ENCODE results near the gene NKPD1. TPM values are rescaled to one million over a fixed set of nuclear protein-coding genes. Genes with fewer than 3 reads are reported as not detected.

The NKPD1 gene
- total RNA-seq, 4 donors from 2014 or later: 0.21 TPM; not detected in 3

GRCh38 chr19:45173816-45174215 is 13.0 kb upstream of the NKPD1 start:
- no peaks in the 10 kb centered on the region for H3K27me3 ChIP-seq
- intact Hi-C loops (cut with DNase I; ENCODE audit: low total_unique reads): no loop called here
- TF ChIP-seq POLR2A (IDR thresholded peaks at IDR 0.05) (no peak), CTCF (IDR thresholded peaks at IDR 0.05) (no peak)
- no peak overlapping the region for H3K27ac ChIP-seq
- no peak for DNase-seq
- H3K4me3 ChIP-seq: no peak overlapping the region
- no peaks in the 10 kb centered on the region for H3K9me3 ChIP-seq
- peaks cover 4 to 8% of the 10 kb centered on the region in 2 donors for H3K4me1 ChIP-seq
- no peaks in the 10 kb centered on the region for H3K36me3 ChIP-seq

- intact Hi-C loops (cut with DNase I; ENCODE audit: low total_unique reads): no loop called here
- Histone ChIP-seq H3K9me3 (no peaks in the 10 kb centered on the region), H3K27me3 (no peaks in the 10 kb centered on the region), H3K36me3 (no peaks in the 10 kb centered on the region), H3K4me1 (peaks cover 4 to 8% of the 10 kb centered on the region in 2 donors), H3K27ac (no peak overlapping the region), H3K4me3 (no peak overlapping the region)
- TF ChIP-seq CTCF (IDR thresholded peaks at IDR 0.05) (no peak), POLR2A (IDR thresholded peaks at IDR 0.05) (no peak)
- DNase-seq: no peak
Observed at GRCh38 chr19:45172611-45173208, 11.9 kb upstream of the NKPD1 start.

- Histone ChIP-seq H3K27me3 (no peaks in the 10 kb centered on the region), H3K9me3 (no peaks in the 10 kb centered on the region), H3K36me3 (no peaks in the 10 kb centered on the region), H3K27ac (no peak overlapping the region), H3K4me3 (no peak overlapping the region), H3K4me1 (peaks cover 0 to 3% of the 10 kb centered on the region in 2 donors)
- no peak for DNase-seq
- TF ChIP-seq CTCF (IDR thresholded peaks at IDR 0.05): no peak
- TF ChIP-seq POLR2A (IDR thresholded peaks at IDR 0.05): no peak
- intact Hi-C loops (cut with DNase I; ENCODE audit: low total_unique reads): no loop called here
Observed at GRCh38 chr19:45172173-45172572, 11.4 kb upstream of the NKPD1 start.

- intact Hi-C loops (cut with DNase I; ENCODE audit: low total_unique reads): no loop called here
Observed at GRCh38 chr19:45171211-45171623, 10.4 kb upstream of the NKPD1 start.

More at GRCh38 chr19:45171211-45171623, 10.4 kb upstream of the NKPD1 start:
- no peak for DNase-seq
- Histone ChIP-seq H3K4me1 (no peaks in the 10 kb centered on the region), H3K27ac (no peak overlapping the region), H3K4me3 (no peak overlapping the region), H3K9me3 (no peaks in the 10 kb centered on the region), H3K36me3 (no peaks in the 10 kb centered on the region), H3K27me3 (no peaks in the 10 kb centered on the region)
- no peak for TF ChIP-seq CTCF (IDR thresholded peaks at IDR 0.05)
- no peak for TF ChIP-seq POLR2A (IDR thresholded peaks at IDR 0.05)
